ENCODE measurements around the gene SMAD2.

The SMAD2 gene

GRCh38 chr18:47930199-47930930, at the start of gene SMAD2:
Gene SMAD2 (minus strand): TSS chr18:47930659. CDS start chr18:47896756, 33,903 bp downstream.
- TF ChIP-seq, protein P1, sequence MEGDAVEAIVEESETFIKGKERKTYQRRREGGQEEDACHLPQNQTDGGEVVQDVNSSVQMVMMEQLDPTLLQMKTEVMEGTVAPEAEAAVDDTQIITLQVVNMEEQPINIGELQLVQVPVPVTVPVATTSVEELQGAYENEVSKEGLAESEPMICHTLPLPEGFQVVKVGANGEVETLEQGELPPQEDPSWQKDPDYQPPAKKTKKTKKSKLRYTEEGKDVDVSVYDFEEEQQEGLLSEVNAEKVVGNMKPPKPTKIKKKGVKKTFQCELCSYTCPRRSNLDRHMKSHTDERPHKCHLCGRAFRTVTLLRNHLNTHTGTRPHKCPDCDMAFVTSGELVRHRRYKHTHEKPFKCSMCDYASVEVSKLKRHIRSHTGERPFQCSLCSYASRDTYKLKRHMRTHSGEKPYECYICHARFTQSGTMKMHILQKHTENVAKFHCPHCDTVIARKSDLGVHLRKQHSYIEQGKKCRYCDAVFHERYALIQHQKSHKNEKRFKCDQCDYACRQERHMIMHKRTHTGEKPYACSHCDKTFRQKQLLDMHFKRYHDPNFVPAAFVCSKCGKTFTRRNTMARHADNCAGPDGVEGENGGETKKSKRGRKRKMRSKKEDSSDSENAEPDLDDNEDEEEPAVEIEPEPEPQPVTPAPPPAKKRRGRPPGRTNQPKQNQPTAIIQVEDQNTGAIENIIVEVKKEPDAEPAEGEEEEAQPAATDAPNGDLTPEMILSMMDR (IDR thresholded peaks at IDR 0.05; ENCODE audit: low read length, missing control alignments), result no peak
- H3K4me3 ChIP-seq (replicated peaks; ENCODE audit: low read depth, low read length), result peak within 1 kb of the TSS; percentile 92
- peak; percentile 82 for DNase-seq (ENCODE audit: low read depth)

DNA sequence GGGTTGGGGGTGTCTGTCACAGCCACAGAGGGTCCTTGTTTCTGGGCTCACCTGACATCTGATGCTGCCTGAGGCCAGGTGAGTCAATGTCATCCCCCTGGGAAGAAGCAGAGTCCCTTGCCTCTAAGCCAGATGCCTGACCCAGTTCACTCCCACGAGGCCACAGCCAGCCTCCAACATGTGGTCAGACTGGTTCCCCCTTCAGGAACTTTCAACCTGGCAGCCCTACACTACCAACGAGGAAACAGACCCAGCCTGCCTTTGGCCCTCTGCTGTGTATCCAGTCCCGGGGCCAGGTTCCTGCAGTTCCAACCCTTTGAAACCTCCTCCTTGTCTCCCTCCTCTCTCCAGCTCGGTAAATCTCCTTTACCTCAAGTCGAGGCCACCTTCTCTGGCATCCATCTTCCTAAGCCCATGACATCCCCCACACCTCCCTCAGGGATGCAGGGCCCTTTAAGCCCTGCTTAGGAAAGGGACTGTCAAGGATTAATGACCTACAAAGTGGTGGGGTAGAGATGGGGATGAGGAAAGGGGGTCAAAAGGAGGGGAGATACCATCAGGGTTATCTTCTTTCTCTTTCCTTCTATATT, 49.2 kb upstream of the SMAD2 start:
- H3K4me3 ChIP-seq (replicated peaks; ENCODE audit: low read depth, low read length), result no peak overlapping the region
- no peak for DNase-seq (ENCODE audit: low read depth)
- TF ChIP-seq, protein P1 (IDR thresholded peaks at IDR 0.05; ENCODE audit: low read length, missing control alignments), result no peak

- TF ChIP-seq, protein P1 (IDR thresholded peaks at IDR 0.05; ENCODE audit: low read length, missing control alignments), result no peak
- no peak overlapping the region for H3K4me3 ChIP-seq (replicated peaks; ENCODE audit: low read depth, low read length)
- no peak for DNase-seq (ENCODE audit: low read depth)
These were observed 48.1 kb upstream of the SMAD2 start for GRCh38 chr18:47978603-47979002.

DNA sequence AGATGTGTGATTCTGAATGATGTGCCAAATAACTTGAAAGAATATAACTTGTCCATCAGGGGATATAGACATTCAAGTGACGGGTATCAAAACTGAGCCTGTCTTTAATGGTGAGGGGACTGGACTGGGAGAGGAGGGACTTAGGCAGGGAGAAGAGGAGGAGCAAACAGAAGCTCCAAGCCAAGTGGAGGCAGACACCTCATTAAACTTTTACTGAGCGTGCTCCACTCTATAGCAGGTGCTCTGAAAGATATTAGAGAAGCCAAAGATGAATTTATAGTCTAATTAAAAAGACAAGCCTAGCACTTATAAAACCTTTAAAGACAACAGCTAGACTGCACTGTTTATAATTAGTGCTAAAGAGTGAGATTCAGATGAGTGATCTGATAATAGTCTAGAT, 47.7 kb upstream of the SMAD2 start:
- TF ChIP-seq, protein P1 (IDR thresholded peaks at IDR 0.05; ENCODE audit: low read length, missing control alignments), result no peak
- H3K4me3 ChIP-seq (replicated peaks; ENCODE audit: low read depth, low read length), result no peak overlapping the region
- no peak for DNase-seq (ENCODE audit: low read depth)

- no peak for DNase-seq (ENCODE audit: low read depth)
- TF ChIP-seq, protein P1 (IDR thresholded peaks at IDR 0.05; ENCODE audit: low read length, missing control alignments), result no peak
- no peak overlapping the region for H3K4me3 ChIP-seq (replicated peaks; ENCODE audit: low read depth, low read length)
These were observed 45.2 kb upstream of the SMAD2 start for GRCh38 chr18:47975701-47976100.

- no peak overlapping the region for H3K4me3 ChIP-seq (replicated peaks; ENCODE audit: low read depth, low read length)
- no peak for DNase-seq (ENCODE audit: low read depth)
- TF ChIP-seq, protein P1 (IDR thresholded peaks at IDR 0.05; ENCODE audit: low read length, missing control alignments), result no peak
These were observed 44.6 kb upstream of the SMAD2 start for GRCh38 chr18:47975105-47975504.

Measured in fibroblast of pulmonary artery (primary cell).